Measurements from ENCODE around the gene EFNB2.

The EFNB2 gene

DNA sequence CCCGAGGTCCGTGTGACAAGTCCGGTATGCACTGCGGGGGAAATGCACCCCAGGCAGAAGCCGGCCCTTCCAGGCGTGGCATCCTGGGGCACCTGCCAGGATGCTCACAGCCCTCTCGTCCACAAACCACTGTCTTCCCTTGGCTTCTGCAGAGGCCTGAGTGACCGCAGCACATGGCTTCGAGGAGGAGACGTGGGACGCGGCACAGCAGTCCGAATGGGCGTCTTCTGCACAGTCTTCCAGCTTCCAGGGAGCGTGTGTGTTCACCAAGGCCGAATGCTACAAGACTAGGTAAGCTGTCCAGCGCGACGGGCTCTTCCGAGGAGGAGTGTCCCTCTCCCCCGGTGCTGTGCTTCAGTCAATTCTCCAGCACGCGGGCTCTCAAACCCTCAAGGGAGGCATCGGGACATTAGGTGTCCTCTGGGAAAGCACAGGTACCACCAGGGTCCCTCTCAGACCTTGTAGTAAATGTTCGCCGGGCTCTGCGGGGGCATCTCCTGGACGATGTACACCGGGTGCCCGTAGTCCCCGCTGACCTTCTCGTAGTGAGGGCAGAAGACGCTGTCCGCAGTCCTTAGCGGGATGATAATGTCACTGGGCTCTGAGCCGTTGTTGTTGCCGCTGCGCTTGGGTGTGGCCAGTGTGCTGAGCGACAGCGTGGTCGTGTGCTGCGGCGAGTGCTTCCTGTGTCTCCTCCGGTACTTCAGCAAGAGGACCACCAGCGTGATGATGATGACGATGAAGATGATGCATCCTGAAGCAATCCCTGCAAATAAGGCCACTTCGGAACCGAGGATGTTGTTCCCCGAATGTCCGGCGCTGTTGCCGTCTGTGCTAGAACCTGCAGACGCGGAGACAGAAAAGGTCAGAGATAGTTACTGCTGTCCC is 42.6 kb downstream of the EFNB2 start:
- no peak overlapping the region for H3K27ac ChIP-seq
- ChIA-PET CTCF (interaction anchor here (0.6 kb wide), 1 partner anchor 1359 kb away, joined by 3 read pairs; no protein-coding TSS in a partner anchor), POLR2A (ENCODE audit: low non-redundant PET) (no interaction called here)
- no peak for TF ChIP-seq CTCF (conservative IDR thresholded peaks at IDR 0.05; ENCODE audit: low read depth)
- DNase-seq (ENCODE audit: low spot score), result no peak

DNA sequence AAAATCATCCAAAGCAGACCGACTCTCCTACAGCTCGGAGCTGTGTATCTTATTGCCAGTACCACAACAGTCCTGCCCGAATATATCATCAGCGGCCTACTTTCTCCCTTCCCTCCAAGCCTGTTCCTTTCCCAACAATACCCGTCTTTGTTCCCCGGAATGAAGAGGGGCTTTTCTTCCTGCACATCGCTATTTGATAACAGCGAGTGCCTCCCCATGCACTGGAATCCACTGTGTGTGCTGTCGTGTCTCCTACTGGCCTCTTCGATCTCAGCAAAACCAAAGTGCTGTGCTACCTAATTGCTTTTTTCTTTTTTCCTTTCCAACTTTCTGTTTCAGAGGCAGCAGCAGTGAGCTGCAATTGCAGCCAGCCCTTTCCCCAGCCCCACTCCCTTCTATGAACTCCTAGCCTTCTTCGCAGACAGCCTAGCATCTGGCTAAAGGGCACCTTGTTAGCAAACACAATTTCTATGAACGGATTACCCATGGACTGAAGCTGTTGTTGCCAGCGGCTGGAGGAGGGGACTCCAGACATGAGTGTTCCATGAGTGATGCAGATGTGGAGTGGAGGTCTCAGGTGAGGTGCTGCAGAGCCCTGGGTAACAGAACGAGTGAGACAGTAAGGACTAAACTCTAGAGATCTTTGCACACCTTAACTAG is 43.4 kb downstream of the EFNB2 start:
- no peak for DNase-seq (ENCODE audit: low spot score)
- no peak for TF ChIP-seq CTCF (conservative IDR thresholded peaks at IDR 0.05; ENCODE audit: low read depth)
- POLR2A ChIA-PET (ENCODE audit: low non-redundant PET), result no interaction called here
- no peak overlapping the region for H3K27ac ChIP-seq
- CTCF ChIA-PET, result interaction anchor here (0.6 kb wide), 1 partner anchor 1360 kb away, joined by 3 read pairs; no protein-coding TSS in a partner anchor

DNA sequence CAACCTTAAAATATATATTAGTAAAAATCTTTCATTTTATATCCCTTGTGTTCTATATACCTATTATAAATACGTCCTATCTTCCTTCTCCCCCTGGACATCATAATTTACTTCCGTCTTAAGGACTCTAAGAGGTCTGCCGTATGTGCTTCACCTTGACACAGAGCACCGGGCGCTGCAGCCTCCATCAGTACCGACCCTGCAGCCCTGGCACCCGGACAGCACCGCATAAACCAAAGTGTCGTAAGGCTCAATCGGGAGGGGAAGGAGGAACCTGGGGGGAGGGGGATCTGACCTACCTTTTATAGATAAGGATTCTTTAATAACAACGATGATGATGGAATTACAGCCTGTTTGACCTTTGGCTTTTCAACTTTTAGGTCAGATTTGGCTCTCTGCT is 44.0 kb downstream of the EFNB2 start:
- no peak overlapping the region for H3K27ac ChIP-seq
- TF ChIP-seq CTCF (conservative IDR thresholded peaks at IDR 0.05; ENCODE audit: low read depth), result no peak
- CTCF ChIA-PET, result no interaction called here
- POLR2A ChIA-PET (ENCODE audit: low non-redundant PET), result no interaction called here
- DNase-seq (ENCODE audit: low spot score), result no peak

GRCh38 chr13:106490569-106491321 is 44.7 kb downstream of the EFNB2 start:
- ChIA-PET CTCF (no interaction called here), POLR2A (ENCODE audit: low non-redundant PET) (no interaction called here)
- no peak for DNase-seq (ENCODE audit: low spot score)
- no peak for TF ChIP-seq CTCF (conservative IDR thresholded peaks at IDR 0.05; ENCODE audit: low read depth)
- no peak overlapping the region for H3K27ac ChIP-seq

DNA sequence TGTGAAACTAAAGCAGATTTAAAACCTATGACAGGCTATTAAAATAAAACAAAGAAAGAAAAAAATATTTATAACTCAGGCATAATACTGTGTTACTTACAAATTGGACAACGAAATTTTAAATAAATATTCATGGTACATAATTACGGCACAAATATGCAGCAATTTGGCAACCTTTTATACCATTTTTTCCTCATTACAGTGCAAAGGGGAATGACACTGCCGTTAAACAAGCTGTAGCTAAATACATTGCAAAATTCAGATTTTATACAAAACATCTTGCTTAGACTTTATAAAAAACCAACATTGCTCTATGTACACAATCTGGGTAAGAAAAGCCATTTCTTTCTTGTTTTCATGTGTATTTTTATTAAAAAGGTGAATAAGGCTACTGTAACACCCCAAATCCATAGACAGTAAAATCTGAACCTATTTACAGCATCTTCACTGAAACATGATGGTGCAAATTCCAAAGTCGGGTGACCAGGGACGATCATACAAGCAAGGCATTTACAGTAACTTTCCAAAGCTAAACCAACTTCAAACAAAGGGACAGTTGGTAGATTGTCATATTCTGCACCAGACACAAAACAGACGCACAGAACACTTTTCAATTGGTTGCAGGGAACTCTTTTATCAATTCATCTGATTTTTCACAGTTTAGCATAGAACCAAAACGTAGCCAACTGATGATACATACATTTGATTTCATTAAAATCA is 45.5 kb downstream of the EFNB2 start:
- ChIA-PET POLR2A (ENCODE audit: low non-redundant PET) (no interaction called here), CTCF (no interaction called here)
- DNase-seq (ENCODE audit: low spot score), result no peak
- no peak overlapping the region for H3K27ac ChIP-seq
- no peak for TF ChIP-seq CTCF (conservative IDR thresholded peaks at IDR 0.05; ENCODE audit: low read depth)

DNA sequence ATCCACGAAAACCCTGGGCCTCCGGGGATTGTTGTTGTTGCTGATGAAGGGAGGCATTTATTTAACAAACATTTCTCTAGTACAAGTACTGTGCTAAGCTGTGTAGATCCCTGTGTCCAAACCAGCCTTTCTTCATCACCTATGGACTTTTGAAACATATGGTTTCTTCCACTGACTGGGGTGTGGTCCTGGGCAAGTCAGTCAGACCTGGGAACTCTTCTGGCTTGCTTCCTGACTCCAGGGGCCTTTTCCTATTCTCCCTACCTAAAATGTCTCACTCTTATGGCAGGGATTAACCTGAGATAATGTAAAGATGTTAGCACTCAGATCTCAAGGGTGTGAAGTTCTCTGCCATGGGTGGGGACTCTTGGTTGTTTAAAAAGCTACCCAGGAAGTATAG is 46.8 kb downstream of the EFNB2 start:
- no peak overlapping the region for H3K27ac ChIP-seq
- ChIA-PET CTCF (interaction anchor here (0.6 kb wide), 1 partner anchor 542 kb away, joined by 4 read pairs; no protein-coding TSS in a partner anchor), POLR2A (ENCODE audit: low non-redundant PET) (interaction anchor here (0.6 kb wide), 1 partner anchor 15 kb away, joined by 5 read pairs; no protein-coding TSS in a partner anchor)
- TF ChIP-seq CTCF (conservative IDR thresholded peaks at IDR 0.05; ENCODE audit: low read depth), result no peak
- DNase-seq (ENCODE audit: low spot score), result no peak

All from RWPE1 (cell line).